HG03175 (cell line): Measurements from ENCODE around the gene STARD10.

ENCODE experiments used
- ATAC-seq: cut with Tn5 transposase; IDR thresholded peaks from one replicate; pipeline ENCODE4 v1.9.1; 2021; ENCODE audit warnings: mild to moderate bottlenecking, moderate library complexity; ENCODE audit not compliant: unreplicated experiment

Gene STARD10

DNA sequence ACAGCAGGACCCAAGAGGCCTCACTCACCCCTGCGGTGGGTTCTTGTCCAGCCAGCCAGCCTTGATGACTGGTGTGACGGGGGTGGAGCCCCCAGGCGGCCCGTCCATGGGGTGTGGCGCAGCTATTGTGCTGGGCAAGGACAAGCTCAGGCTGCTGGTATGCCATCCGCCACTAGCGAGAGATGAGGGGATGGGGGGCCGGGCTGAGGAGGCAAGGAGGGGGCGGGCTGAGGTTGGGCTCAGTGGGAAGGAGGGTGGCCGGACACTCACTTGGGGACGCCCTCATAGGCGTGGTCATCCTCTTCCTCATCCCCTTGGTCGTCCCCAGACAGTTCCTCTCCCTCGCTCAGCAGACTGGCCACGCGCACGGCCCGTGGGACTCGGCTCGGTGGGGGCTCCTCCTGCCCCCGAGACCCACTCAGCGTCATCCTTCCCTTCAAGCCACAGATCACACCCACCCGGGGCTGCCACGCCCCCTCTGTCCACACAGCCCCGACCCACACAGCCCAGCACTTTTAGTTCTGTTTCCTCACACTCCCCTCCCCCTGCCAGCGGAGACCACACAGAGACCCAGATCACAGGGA, 81.6 kb downstream of the STARD10 start:
- ATAC-seq, result no peak

DNA sequence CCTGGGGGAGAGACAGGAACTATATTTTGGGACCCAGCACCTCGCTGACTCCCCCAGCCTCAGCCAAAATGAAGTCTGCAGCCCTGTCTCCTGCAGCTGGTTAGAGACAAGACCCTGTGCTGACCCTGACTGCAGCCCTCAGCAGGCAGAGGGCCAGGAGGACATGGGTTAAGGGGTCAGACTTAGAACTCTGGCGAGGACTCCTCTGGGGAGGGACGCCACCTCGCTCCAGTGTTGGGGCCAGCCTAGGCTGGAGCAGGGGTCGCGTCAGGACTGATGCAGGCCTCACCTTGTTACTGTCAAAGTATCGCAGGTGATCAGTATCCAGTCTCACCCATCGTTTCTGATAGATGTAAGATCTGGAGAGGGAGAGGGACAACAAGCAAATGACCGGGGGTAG, 82.7 kb downstream of the STARD10 start:
- ATAC-seq, result no peak

DNA sequence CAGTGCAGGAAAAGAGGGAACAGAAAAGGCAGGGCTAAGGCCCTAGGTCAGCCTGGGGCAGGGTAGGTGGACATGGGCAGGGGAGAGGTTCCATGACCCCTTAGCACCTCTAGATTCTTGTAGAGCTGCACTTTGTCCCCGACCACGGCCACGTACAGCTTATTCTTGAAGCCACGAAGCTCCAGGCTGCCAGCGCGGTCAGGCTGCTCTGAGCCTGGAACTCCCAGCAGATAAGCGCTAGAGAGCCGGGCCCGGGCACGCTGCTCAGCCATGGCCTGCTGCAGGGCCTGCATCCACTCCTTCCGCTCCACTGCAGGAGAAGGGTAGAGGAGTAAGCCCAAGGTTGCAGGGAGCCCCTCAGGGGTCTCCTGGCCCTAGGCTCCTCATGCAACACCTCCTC, 83.6 kb downstream of the STARD10 start:
- no peak for ATAC-seq

- ATAC-seq, result no peak
These were observed 84.2 kb downstream of the STARD10 start for GRCh38 chr11:72709478-72710238.

GRCh38 chr11:72707032-72707431, 86.8 kb downstream of the STARD10 start:
- no peak for ATAC-seq

GRCh38 chr11:72706579-72706978, 87.3 kb downstream of the STARD10 start:
- no peak for ATAC-seq

DNA sequence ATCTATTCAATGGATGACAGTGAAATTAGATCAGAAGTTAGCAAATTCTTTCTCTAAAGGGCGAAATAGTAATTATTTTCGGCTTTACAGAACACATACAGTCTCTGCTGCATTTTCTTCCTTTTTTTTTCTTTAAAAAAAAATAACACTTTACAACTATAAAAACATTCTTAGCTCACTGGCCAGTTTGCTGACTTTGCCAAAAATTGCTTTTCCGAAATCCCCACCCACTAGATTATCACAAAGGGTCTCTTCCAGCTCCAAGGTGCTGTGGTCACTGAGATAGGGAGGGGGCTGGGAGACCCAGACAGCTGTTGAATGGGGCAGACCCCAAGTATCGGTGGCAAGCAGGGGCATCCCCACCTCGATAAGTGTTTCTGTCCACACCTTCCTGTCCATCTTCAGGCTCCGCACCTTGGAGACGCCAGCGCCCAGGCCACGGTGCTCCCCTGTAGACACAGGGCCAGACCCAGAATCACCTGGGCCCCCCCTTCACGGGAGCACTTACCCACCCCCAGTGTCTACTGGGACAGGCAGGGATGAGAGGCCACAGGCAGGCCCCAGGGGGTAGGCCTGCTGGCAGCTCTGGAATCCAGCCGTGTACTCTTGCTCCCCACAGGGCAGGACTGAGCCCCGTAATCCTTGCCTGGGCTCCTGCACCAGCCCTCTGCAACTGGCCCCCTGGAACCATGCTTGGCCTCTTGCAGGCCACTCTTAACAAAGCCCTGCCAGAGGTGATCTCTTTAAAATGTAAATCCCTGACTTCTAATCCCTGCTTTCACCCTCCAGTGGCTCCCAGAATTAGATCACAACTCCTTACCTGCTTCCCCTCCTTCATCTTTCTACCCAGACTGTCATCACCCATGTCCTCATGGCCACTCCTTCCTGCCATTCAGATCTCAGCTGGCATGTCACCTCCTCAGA, 88.1 kb downstream of the STARD10 start:
- no peak for ATAC-seq

DNA sequence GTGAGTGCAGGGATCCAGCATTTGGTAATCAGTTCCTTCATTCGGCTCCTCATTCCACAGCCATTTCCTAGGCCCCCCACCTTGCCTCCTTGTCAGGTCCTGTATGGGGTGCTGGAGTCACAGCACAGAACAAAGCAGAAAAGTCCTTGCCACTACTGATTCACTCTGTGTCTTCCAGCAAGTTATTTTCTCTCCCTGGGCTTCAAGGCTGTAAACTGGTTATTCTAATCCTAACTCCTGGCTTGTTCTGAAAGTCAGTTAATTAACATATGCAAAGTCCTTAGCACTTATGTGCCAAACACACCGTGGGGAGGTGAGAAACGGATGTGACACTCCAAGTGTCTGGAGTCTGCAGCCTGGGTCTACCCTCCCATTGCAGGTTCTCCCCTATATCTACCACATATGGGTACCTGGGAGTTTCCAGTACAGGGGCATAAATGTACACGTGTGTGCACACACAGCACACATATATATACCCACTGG, 89.0 kb downstream of the STARD10 start:
- no peak for ATAC-seq
